ENCODE data around the gene CNOT2. TPM values are rescaled to one million over a fixed set of nuclear protein-coding genes. Genes with fewer than 3 reads are reported as not detected.

Gene CNOT2
- polyA plus RNA-seq, 1 of the 3 experiments (the other 2 are of a cell fraction), result 45.3 TPM

GRCh38 chr12:70338531-70338930 lies 95.3 kb downstream of the CNOT2 start:
- H3K4me2 ChIP-seq, result no peak overlapping the region
- TF ChIP-seq EP300 (IDR thresholded peaks at IDR 0.05; ENCODE audit: borderline replicate concordance in 1 of 2, low read depth in 1 of 2, low read length in 1 of 2), result no peak
- no peak for TF ChIP-seq NRF1 (IDR thresholded peaks at IDR 0.05; ENCODE audit: low read depth, low read length)
- TF ChIP-seq PBX3 (IDR thresholded peaks at IDR 0.05), result no peak
- no peak for TF ChIP-seq MXI1 (IDR thresholded peaks at IDR 0.05; ENCODE audit: low read depth, low read length)
- TF ChIP-seq FOXJ3 (CRISPR knock-in tag; IDR thresholded peaks at IDR 0.05), result no peak
- no peak for TF ChIP-seq SIN3A (IDR thresholded peaks at IDR 0.05; ENCODE audit: borderline replicate concordance, low read depth, low read length)
- no peak for TF ChIP-seq USF1 (IDR thresholded peaks at IDR 0.05; ENCODE audit: borderline replicate concordance, low read depth)
- TF ChIP-seq TAF1 (IDR thresholded peaks at IDR 0.05; ENCODE audit: borderline replicate concordance, low read depth, low read length), result no peak
- no peak for TF ChIP-seq FOSL2 (IDR thresholded peaks at IDR 0.05; ENCODE audit: borderline replicate concordance, low read depth)
- TF ChIP-seq MEF2A (IDR thresholded peaks at IDR 0.05; ENCODE audit: borderline replicate concordance, low read depth), result no peak
- TF ChIP-seq RCOR1 (IDR thresholded peaks at IDR 0.05; ENCODE audit: low read length), result no peak
- TF ChIP-seq TCF12 (IDR thresholded peaks at IDR 0.05), result no peak
- TF ChIP-seq SMC3 (IDR thresholded peaks at IDR 0.05; ENCODE audit: low read depth, low read length), result no peak
- TF ChIP-seq REST (IDR thresholded peaks at IDR 0.05; ENCODE audit: low read depth, low read length), result no peak
- TF ChIP-seq GATA2 (CRISPR knock-in tag; IDR thresholded peaks at IDR 0.05), result no peak
- TF ChIP-seq CHD2 (IDR thresholded peaks at IDR 0.05; ENCODE audit: low read length, partially characterized antibody), result no peak
- TF ChIP-seq RAD21 (IDR thresholded peaks at IDR 0.05; ENCODE audit: low read length), result no peak
- WGBS (ENCODE audit: low lambda C conversion rate), result 90% methylated on average over 2 of the region's 2 CpGs
- CTCF ChIA-PET, result interaction anchor here (1.1 kb wide), 1 partner anchor 11 kb away, joined by 3 read pairs; no protein-coding TSS in a partner anchor
- H3K79me2 ChIP-seq (ENCODE audit: insufficient read depth), result peaks cover 10% of the 10 kb centered on the region; the same call in 1 of the 2 replicates
- H4K20me1 ChIP-seq (ENCODE audit: insufficient read depth), result no peaks in the 10 kb centered on the region
- H3K9me3 ChIP-seq, result no peaks in the 10 kb centered on the region
- no peak overlapping the region for H2AFZ ChIP-seq (ENCODE audit: low read depth)
- peaks cover 81 to 86% of the 10 kb centered on the region in 2 experiments for H3K36me3 ChIP-seq (replicated peaks in 1 of 2; ENCODE audit: control insufficient read depth in 1 of 2, insufficient read depth in 2 of 2, low read length in 1 of 2)
- no peaks in the 10 kb centered on the region for H3K9me2 ChIP-seq
- H3K27ac ChIP-seq (ENCODE audit: low read depth in 2 of 2, low read length in 1 of 2), result no peak overlapping the region
- no peak overlapping the region for H3K9ac ChIP-seq
- POLR2A ChIA-PET, result no interaction called here
- no peak for DNase-seq
- H3K4me3 ChIP-seq (ENCODE audit: low read depth in 2 of 2, low read length in 1 of 2), result no peak overlapping the region
- peaks cover 7% of the 10 kb centered on the region for H3F3A ChIP-seq (replicated peaks; ENCODE audit: insufficient read depth)
- no peaks in the 10 kb centered on the region for H3K27me3 ChIP-seq (ENCODE audit: insufficient read depth)
- H3K4me1 ChIP-seq (ENCODE audit: control insufficient read depth in 1 of 2, insufficient read depth in 2 of 2, low read depth in 1 of 2, low read length in 1 of 2), result no peaks in the 10 kb centered on the region

Data from SK-N-SH (cell line).